PC-3 (cell line): ENCODE results near the gene SLC17A7. TPM values are rescaled to one million over a fixed set of nuclear protein-coding genes. Genes with fewer than 3 reads are reported as not detected.

Source experiments
- ATAC-seq: fragments of 200-7000 bp; cut with Tn5 transposase; 2 replicates; pipeline ENCODE4 v1.9.1; 2020; ENCODE audit warnings: mild to moderate bottlenecking, moderate library complexity
- BruUV-seq: library from RNA; stranded (reverse); fragments of 400-500 nt; replicated peaks from 2 replicates; lab custom pipeline; 2021; lab: Mats Ljungman, UMichigan
- CTCF ChIA-PET: fragments of 300-600 bp; sonication (Branson Sonifier 250); formaldehyde crosslinking; loops from one replicate; lab custom pipeline; 2022; ENCODE audit warnings: antibody characterized with exemption; lab: Charles Lee
- POLR2A ChIA-PET: fragments of 300-600 bp; sonication (Branson Sonifier 250); formaldehyde crosslinking; loops from one replicate; lab custom pipeline; 2022; ENCODE audit warnings: antibody characterized with exemption; ENCODE audit not compliant: unreplicated experiment; lab: Charles Lee
- DNase-seq: peaks from one replicate; pipeline ENCODE4 v3.0.0-alpha.2; 2015
- H2AFZ ChIP-seq: fragments of 300-600 bp; sonication (generic); 2 replicates; pipeline ENCODE4 v1.6.0; 2016; ENCODE audit warnings: antibody characterized with exemption, low read length
- H3F3A ChIP-seq: fragments of 300-600 bp; sonication (generic); one replicate; pipeline ENCODE4 v1.6.0; 2017; ENCODE audit warnings: antibody characterized with exemption, low read length, control low read depth, mild to moderate bottlenecking; ENCODE audit not compliant: unreplicated experiment
- H3K27ac ChIP-seq: fragments of 300-600 bp; sonication (generic); 2 replicates; pipeline ENCODE4 v1.5.1; 2016; ENCODE audit warnings: mild to moderate bottlenecking, low read length
- H3K27me3 ChIP-seq: fragments of 300-600 bp; sonication (generic); 2 replicates; pipeline ENCODE4 v1.6.1; 2016; ENCODE audit warnings: low read length, mixed read lengths
- H3K36me3 ChIP-seq: fragments of 300-600 bp; sonication (generic); 2 replicates; pipeline ENCODE4 v1.6.1; 2016; ENCODE audit warnings: low read depth, mixed run types, low read length, mixed read lengths
- H3K4me1 ChIP-seq: fragments of 300-600 bp; sonication (generic); 2 replicates; pipeline ENCODE4 v1.5.1; 2016; ENCODE audit warnings: low read length; ENCODE audit not compliant: insufficient read depth
- H3K4me2 ChIP-seq: fragments of 300-600 bp; sonication (generic); 2 replicates; pipeline ENCODE4 v1.6.0; 2016; ENCODE audit warnings: low read length
- H3K4me3 ChIP-seq: fragments of 300-600 bp; sonication (generic); 2 replicates; pipeline ENCODE4 v1.5.1; 2016; ENCODE audit warnings: mild to moderate bottlenecking, low read length, mixed read lengths
- H3K79me2 ChIP-seq: fragments of 300-600 bp; sonication (generic); 2 replicates; pipeline ENCODE4 v1.6.1; 2017; ENCODE audit warnings: low read length, mixed read lengths
- H3K9ac ChIP-seq: fragments of 300-600 bp; sonication (generic); 2 replicates; pipeline ENCODE4 v1.6.0; 2016; ENCODE audit warnings: mild to moderate bottlenecking, low read length
- H3K9me2 ChIP-seq: fragments of 300-600 bp; sonication (generic); replicated peaks from 2 replicates; pipeline ENCODE4 v1.6.1; 2016; ENCODE audit warnings: mixed run types, low read length, mixed read lengths
- H3K9me3 ChIP-seq: fragments of 300-600 bp; sonication (generic); 2 replicates; pipeline ENCODE4 v1.6.1; 2016; ENCODE audit warnings: low read length, mixed read lengths
- H4K20me1 ChIP-seq: fragments of 300-600 bp; sonication (generic); 2 replicates; pipeline ENCODE4 v1.6.1; 2016; ENCODE audit warnings: low read length, mixed read lengths
- EZH2 ChIP-seq: fragments of 300-600 bp; sonication (generic); IDR thresholded peaks from one replicate; pipeline ENCODE4 v1.6.1; 2017; ENCODE audit warnings: antibody characterized with exemption, mild to moderate bottlenecking, low read length; ENCODE audit not compliant: unreplicated experiment
- EZH2phosphoT487 ChIP-seq: fragments of 300-600 bp; sonication (generic); IDR thresholded peaks from 2 replicates; pipeline ENCODE4 v1.6.1; 2018; ENCODE audit warnings: mild to moderate bottlenecking, antibody characterized with exemption, low read length, borderline replicate concordance
- intact Hi-C: fragments of 100-400 bp; cut with micrococcal nuclease; formaldehyde crosslinking; loops from 2 replicates; pipeline ENCODE4 v1.9.0; 2023
- total RNA-seq: library from RNA; depleted of rRNA; stranded (reverse); fragments of >200 nt; gene quantifications from 2 replicates; pipeline ENCODE4 v1.2.3, GENCODE V29; 2014
- TF ChIP-seq, protein P1 (sequence below): fragments of 300-600 bp; sonication (generic); conservative IDR thresholded peaks from 2 replicates; pipeline ENCODE4 v1.5.1; 2017; ENCODE audit warnings: antibody characterized with exemption, low read depth, mild to moderate bottlenecking, low read length

The SLC17A7 gene
- total RNA-seq, 1 experiment from 2014 or later = 0.11 TPM

DNA sequence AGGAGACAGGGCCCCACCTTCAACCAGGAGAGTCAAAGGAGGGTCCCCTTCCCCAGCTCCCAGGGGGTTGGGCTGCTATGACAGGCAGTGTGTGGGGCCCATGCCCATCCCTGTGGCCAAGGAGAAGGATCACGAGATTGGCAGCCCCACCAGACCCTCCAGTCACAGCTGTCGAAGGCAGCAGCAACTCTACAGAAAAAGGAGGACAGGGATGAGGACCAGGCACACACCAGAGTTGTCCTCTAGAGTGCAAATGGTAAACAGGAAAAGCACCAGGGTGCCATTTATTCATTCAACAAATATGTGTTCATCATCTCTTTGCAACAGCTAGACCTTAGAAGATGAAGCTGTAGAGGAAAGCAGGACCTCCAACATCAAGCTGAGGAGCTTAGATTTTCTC is 22.2 kb downstream of the SLC17A7 start:
- Histone ChIP-seq H3K9me2 (no peaks in the 10 kb centered on the region), H3K4me3 (no peak overlapping the region), H4K20me1 (no peaks in the 10 kb centered on the region), H3F3A (no peaks in the 10 kb centered on the region), H3K4me2 (no peak overlapping the region), H3K9me3 (no peaks in the 10 kb centered on the region), H3K4me1 (no peaks in the 10 kb centered on the region), H3K36me3 (no peaks in the 10 kb centered on the region), H3K27ac (no peak overlapping the region), H3K79me2 (no peaks in the 10 kb centered on the region), H3K9ac (no peak overlapping the region), H2AFZ (no peak overlapping the region), H3K27me3 (peaks cover 87% of the 10 kb centered on the region)
- intact Hi-C loops = no loop called here
- BruUV-seq = no TSS peak
- DNase-seq = no peak
- ATAC-seq = no peak
- ChIA-PET POLR2A (no interaction called here), CTCF (no interaction called here)
- no peak for TF ChIP-seq EZH2phosphoT487
- TF ChIP-seq, protein P1, sequence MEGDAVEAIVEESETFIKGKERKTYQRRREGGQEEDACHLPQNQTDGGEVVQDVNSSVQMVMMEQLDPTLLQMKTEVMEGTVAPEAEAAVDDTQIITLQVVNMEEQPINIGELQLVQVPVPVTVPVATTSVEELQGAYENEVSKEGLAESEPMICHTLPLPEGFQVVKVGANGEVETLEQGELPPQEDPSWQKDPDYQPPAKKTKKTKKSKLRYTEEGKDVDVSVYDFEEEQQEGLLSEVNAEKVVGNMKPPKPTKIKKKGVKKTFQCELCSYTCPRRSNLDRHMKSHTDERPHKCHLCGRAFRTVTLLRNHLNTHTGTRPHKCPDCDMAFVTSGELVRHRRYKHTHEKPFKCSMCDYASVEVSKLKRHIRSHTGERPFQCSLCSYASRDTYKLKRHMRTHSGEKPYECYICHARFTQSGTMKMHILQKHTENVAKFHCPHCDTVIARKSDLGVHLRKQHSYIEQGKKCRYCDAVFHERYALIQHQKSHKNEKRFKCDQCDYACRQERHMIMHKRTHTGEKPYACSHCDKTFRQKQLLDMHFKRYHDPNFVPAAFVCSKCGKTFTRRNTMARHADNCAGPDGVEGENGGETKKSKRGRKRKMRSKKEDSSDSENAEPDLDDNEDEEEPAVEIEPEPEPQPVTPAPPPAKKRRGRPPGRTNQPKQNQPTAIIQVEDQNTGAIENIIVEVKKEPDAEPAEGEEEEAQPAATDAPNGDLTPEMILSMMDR = no peak
- TF ChIP-seq EZH2 = no peak

DNA sequence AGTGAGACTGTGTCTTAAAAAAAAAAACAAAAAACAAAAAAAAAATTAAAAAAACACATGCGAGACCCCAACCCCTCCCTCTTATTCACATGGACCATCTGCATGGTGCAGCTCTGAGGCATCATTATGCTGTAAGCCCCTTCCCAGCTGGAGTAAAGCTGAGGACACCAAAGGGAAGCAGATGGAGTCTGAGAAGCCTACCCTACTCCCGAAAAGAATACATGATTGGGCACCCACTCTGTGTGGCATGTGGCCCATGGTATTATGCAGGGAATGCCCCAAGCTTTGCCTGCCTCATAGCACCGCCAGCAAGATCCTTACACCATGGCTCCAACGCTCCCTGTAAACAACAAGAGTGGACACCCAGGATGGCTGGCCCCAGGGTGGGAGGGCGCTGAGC is 22.8 kb downstream of the SLC17A7 start:
- Histone ChIP-seq H3K36me3 (no peaks in the 10 kb centered on the region), H3F3A (no peaks in the 10 kb centered on the region), H3K4me2 (no peak overlapping the region), H3K9me2 (no peaks in the 10 kb centered on the region), H3K4me3 (no peak overlapping the region), H3K79me2 (no peaks in the 10 kb centered on the region), H3K9ac (no peak overlapping the region), H3K27me3 (peaks cover 81% of the 10 kb centered on the region), H3K27ac (no peak overlapping the region), H3K4me1 (no peaks in the 10 kb centered on the region), H4K20me1 (no peaks in the 10 kb centered on the region), H2AFZ (no peak overlapping the region), H3K9me3 (no peaks in the 10 kb centered on the region)
- CTCF ChIA-PET = no interaction called here
- intact Hi-C loops = no loop called here
- TF ChIP-seq EZH2phosphoT487 (no peak), EZH2 (no peak)
- TF ChIP-seq, protein P1 = no peak
- POLR2A ChIA-PET = no interaction called here
- no TSS peak for BruUV-seq
- ATAC-seq (no peak), DNase-seq (no peak)

DNA sequence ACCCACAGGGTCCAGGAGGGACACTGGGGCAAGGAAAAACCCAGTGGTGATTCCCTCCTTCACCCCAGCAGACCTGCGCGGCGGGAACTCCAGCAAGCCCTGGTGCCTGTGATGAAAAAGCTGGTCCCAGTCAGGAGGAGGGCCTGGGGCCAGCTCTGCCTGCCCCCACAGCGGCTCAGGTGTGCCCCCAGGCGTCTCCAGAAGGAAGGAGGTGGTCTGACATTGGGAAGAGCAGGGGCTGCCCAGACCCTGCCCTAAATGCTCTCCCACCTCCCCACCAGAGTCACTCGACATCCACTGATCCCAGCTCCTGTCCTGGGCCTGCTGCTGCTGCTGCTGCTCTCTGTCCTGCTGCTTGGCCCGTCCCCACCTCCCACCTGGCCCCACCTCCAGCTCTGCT is 24.2 kb downstream of the SLC17A7 start:
- no peak for ATAC-seq
- no TSS peak for BruUV-seq
- H4K20me1 ChIP-seq = no peaks in the 10 kb centered on the region
- no peaks in the 10 kb centered on the region for H3K9me3 ChIP-seq
- ChIA-PET CTCF (no interaction called here), POLR2A (no interaction called here)
- TF ChIP-seq, protein P1 = no peak
- TF ChIP-seq EZH2 (no peak), EZH2phosphoT487 (no peak)
- no peaks in the 10 kb centered on the region for H3K36me3 ChIP-seq
- no peak overlapping the region for H3K9ac ChIP-seq
- no peaks in the 10 kb centered on the region for H3K79me2 ChIP-seq
- no peaks in the 10 kb centered on the region for H3K4me1 ChIP-seq
- intact Hi-C loops = no loop called here
- H2AFZ ChIP-seq = no peak overlapping the region
- peaks cover 66% of the 10 kb centered on the region for H3K27me3 ChIP-seq
- no peaks in the 10 kb centered on the region for H3K9me2 ChIP-seq
- no peak overlapping the region for H3K4me2 ChIP-seq
- H3K27ac ChIP-seq = no peak overlapping the region
- no peak overlapping the region for H3K4me3 ChIP-seq
- no peaks in the 10 kb centered on the region for H3F3A ChIP-seq
- DNase-seq = no peak
